GM06990 (cell line): ENCODE measurements around the gene NRTN.
"Not testable (repeated sequence)": the region's sequence is repeated elsewhere in the genome, so short reads cannot be mapped to it uniquely, and the experiment has no call there.

Source experiments
- DNase-seq: peaks from one replicate; pipeline ENCODE4 v3.0.0-alpha.2; 2011; ENCODE audit not compliant: insufficient read length; ENCODE audit errors: extremely low read depth
- H3K27me3 ChIP-seq: replicated peaks from 2 replicates; pipeline ENCODE4 v1.6.0; 2011; ENCODE audit warnings: low read length; ENCODE audit not compliant: control insufficient read depth, insufficient read depth
- H3K36me3 ChIP-seq: 2 replicates; pipeline ENCODE4 v1.5.1; 2011; ENCODE audit warnings: low read length; ENCODE audit not compliant: control insufficient read depth, insufficient read depth
- H3K4me3 ChIP-seq: replicated peaks from 2 replicates; pipeline ENCODE4 v1.5.1; 2011; ENCODE audit warnings: low read depth, mild to moderate bottlenecking, control low read depth, low read length
- CTCF ChIP-seq: IDR thresholded peaks from 2 replicates; pipeline ENCODE4 v1.5.1; 2011; ENCODE audit warnings: low read length, control low read depth, mild to moderate bottlenecking, inconsistent platforms; ENCODE audit not compliant: insufficient read depth, poor library complexity, severe bottlenecking

The NRTN gene

GRCh38 chr19:5843295-5843927 lies 38.5 kb downstream of the NRTN start:
- TF ChIP-seq CTCF = no peak
- Histone ChIP-seq H3K27me3 (no peaks in the 10 kb centered on the region), H3K4me3 (no peak overlapping the region)

GRCh38 chr19:5844456-5845433 lies 39.9 kb downstream of the NRTN start:
- no peaks in the 10 kb centered on the region for H3K36me3 ChIP-seq
- no peak for DNase-seq
- TF ChIP-seq CTCF = no peak
- H3K4me3 ChIP-seq = no peak overlapping the region
- H3K27me3 ChIP-seq = no peaks in the 10 kb centered on the region

More at GRCh38 chr19:5843295-5843927, 38.5 kb downstream of the NRTN start:
- H3K36me3 ChIP-seq = no peaks in the 10 kb centered on the region
- DNase-seq = no peak

GRCh38 chr19:5847846-5848245 lies 43.0 kb downstream of the NRTN start:
- H3K4me3 ChIP-seq, H3K27me3 ChIP-seq, DNase-seq, H3K36me3 ChIP-seq: not testable (repeated sequence)

GRCh38 chr19:5848621-5849020 lies 43.8 kb downstream of the NRTN start:
- H3K27me3 ChIP-seq, H3K36me3 ChIP-seq, H3K4me3 ChIP-seq, DNase-seq: not testable (repeated sequence)

- no peaks in the 10 kb centered on the region; the same call in 1 of the 2 replicates for H3K27me3 ChIP-seq
- DNase-seq = no peak
- no peak overlapping the region for H3K4me3 ChIP-seq
- no peaks in the 10 kb centered on the region for H3K36me3 ChIP-seq
- TF ChIP-seq CTCF = no peak
These were observed 45.3 kb downstream of the NRTN start for GRCh38 chr19:5850189-5850588.

GRCh38 chr19:5850743-5851293 lies 46.0 kb downstream of the NRTN start:
- Histone ChIP-seq H3K4me3 (no peak overlapping the region), H3K36me3 (no peaks in the 10 kb centered on the region), H3K27me3 (no peaks in the 10 kb centered on the region; the same call in 1 of the 2 replicates)
- no peak for TF ChIP-seq CTCF
- no peak for DNase-seq
